Measurements from ENCODE around the gene KCNQ1. TPM values are rescaled to one million over a fixed set of nuclear protein-coding genes. Genes with fewer than 3 reads are reported as not detected.

The KCNQ1 gene
- total and polyA plus RNA-seq, 4 donors, result 15.4 to 41.7 (median 26.2) TPM

GRCh38 chr11:2411446-2412305 is 33.1 kb upstream of the KCNQ1 start:
- no peaks in the 10 kb centered on the region for H3K27me3 ChIP-seq (ENCODE audit: control insufficient read depth in 3 of 3, insufficient read depth in 3 of 3, low read length in 2 of 3)
- H3K9ac ChIP-seq (ENCODE audit: insufficient read depth in 1 of 2, low read length in 2 of 2), result no peak overlapping the region
- peaks cover 0 to 31% (median 6%) of the 10 kb centered on the region in 5 donors for H3K4me1 ChIP-seq (ENCODE audit: control insufficient read depth in 5 of 5, insufficient read depth in 5 of 5, low read length in 5 of 5)
- H3K4me3 ChIP-seq, result no peak overlapping the region
- TF ChIP-seq, protein P1, sequence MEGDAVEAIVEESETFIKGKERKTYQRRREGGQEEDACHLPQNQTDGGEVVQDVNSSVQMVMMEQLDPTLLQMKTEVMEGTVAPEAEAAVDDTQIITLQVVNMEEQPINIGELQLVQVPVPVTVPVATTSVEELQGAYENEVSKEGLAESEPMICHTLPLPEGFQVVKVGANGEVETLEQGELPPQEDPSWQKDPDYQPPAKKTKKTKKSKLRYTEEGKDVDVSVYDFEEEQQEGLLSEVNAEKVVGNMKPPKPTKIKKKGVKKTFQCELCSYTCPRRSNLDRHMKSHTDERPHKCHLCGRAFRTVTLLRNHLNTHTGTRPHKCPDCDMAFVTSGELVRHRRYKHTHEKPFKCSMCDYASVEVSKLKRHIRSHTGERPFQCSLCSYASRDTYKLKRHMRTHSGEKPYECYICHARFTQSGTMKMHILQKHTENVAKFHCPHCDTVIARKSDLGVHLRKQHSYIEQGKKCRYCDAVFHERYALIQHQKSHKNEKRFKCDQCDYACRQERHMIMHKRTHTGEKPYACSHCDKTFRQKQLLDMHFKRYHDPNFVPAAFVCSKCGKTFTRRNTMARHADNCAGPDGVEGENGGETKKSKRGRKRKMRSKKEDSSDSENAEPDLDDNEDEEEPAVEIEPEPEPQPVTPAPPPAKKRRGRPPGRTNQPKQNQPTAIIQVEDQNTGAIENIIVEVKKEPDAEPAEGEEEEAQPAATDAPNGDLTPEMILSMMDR (IDR thresholded peaks at IDR 0.05; ENCODE audit: control extremely low read depth, extremely low read depth), result no peak
- DNase-seq (no peak), ATAC-seq (ENCODE audit: insufficient read depth, low FRiP score) (no peak)
- H3K27ac ChIP-seq (ENCODE audit: low read depth in 1 of 2, low read length in 1 of 2), result no peak overlapping the region
- no peaks in the 10 kb centered on the region for H3K36me3 ChIP-seq (ENCODE audit: control insufficient read depth in 4 of 4, insufficient read depth in 4 of 4, low read length in 4 of 4)
- 74 to 76% methylated on average over 29 to 30 of the region's 30 CpGs for WGBS, 2 donors
- H3K9me3 ChIP-seq (ENCODE audit: control insufficient read depth in 4 of 4, insufficient read depth in 3 of 4, low read length in 3 of 4), result no peaks in the 10 kb centered on the region

GRCh38 chr11:2412323-2412722 is 32.5 kb upstream of the KCNQ1 start:
- H3K9ac ChIP-seq (ENCODE audit: insufficient read depth in 1 of 2, low read length in 2 of 2), result no peak overlapping the region
- H3K9me3 ChIP-seq (ENCODE audit: control insufficient read depth in 4 of 4, insufficient read depth in 3 of 4, low read length in 3 of 4), result no peaks in the 10 kb centered on the region
- DNase-seq (no peak), ATAC-seq (ENCODE audit: insufficient read depth, low FRiP score) (no peak)
- peaks cover 0 to 31% (median 6%) of the 10 kb centered on the region in 5 donors for H3K4me1 ChIP-seq (ENCODE audit: control insufficient read depth in 5 of 5, insufficient read depth in 5 of 5, low read length in 5 of 5)
- H3K4me3 ChIP-seq, result no peak overlapping the region
- no peak overlapping the region for H3K27ac ChIP-seq (ENCODE audit: low read depth in 1 of 2, low read length in 1 of 2)
- WGBS, 2 donors, result 90 to 94% methylated on average over 6 of the region's 6 CpGs
- H3K27me3 ChIP-seq (ENCODE audit: control insufficient read depth in 3 of 3, insufficient read depth in 3 of 3, low read length in 2 of 3), result no peaks in the 10 kb centered on the region
- H3K36me3 ChIP-seq (ENCODE audit: control insufficient read depth in 4 of 4, insufficient read depth in 4 of 4, low read length in 4 of 4), result no peaks in the 10 kb centered on the region
- TF ChIP-seq, protein P1 (IDR thresholded peaks at IDR 0.05; ENCODE audit: control extremely low read depth, extremely low read depth), result no peak

DNA sequence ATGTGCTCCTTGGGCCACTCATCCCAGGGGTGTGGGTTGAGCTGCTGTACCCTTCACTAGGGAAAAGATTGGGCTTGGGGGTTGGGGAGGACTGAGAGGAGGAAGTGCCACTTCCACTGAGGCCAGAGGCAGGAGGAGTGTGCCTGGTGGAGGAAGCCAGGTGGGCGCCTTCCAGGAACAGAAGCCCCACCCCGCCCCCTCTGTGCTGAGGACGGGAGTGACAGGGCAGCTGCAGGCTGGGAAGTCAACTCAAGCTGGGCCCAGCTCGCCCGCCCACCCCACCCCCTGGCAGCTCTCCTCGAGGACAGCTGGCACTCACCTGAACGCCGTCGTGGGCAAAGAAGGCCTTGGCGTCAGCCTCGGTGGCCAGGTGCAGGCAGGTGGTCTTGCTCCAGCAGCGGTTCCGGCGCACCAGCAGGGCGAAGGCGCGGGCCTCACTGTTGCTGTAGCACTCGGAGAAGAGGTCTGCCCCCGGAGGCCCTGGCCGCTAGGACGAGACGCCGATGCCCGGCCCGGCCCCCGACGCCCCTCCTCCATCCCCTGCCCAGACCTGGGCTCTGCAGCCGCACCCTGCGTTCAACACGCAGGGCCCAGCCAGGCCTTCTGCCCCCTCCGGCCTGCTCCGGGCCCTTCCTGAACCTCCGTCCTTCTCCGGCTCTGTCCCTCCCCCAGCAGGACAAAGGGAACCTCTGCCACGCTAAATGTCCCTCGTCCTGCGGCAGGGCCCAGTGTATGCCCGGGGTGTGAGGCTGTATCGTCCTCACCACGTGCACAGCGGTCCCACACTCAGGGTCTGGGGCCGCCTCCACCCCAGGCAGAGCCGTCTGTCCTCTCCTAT is 30.8 kb upstream of the KCNQ1 start:
- H3K36me3 ChIP-seq (ENCODE audit: control insufficient read depth in 4 of 4, insufficient read depth in 4 of 4, low read length in 4 of 4), result no peaks in the 10 kb centered on the region
- H3K27me3 ChIP-seq (ENCODE audit: control insufficient read depth in 3 of 3, insufficient read depth in 3 of 3, low read length in 2 of 3), result no peaks in the 10 kb centered on the region
- no peak for ATAC-seq (ENCODE audit: insufficient read depth, low FRiP score)
- no peak overlapping the region for H3K9ac ChIP-seq (ENCODE audit: insufficient read depth in 1 of 2, low read length in 2 of 2)
- no peaks in the 10 kb centered on the region for H3K9me3 ChIP-seq (ENCODE audit: control insufficient read depth in 4 of 4, insufficient read depth in 3 of 4, low read length in 3 of 4)
- no peak for DNase-seq
- TF ChIP-seq, protein P1 (IDR thresholded peaks at IDR 0.05; ENCODE audit: control extremely low read depth, extremely low read depth), result no peak
- no peak overlapping the region for H3K27ac ChIP-seq (ENCODE audit: low read depth in 1 of 2, low read length in 1 of 2)
- 88 to 90% methylated on average over 40 to 43 of the region's 43 CpGs for WGBS, 2 donors
- peaks cover 0 to 20% (median under 1%) of the 10 kb centered on the region in 5 donors for H3K4me1 ChIP-seq (ENCODE audit: control insufficient read depth in 5 of 5, insufficient read depth in 5 of 5, low read length in 5 of 5)
- no peak overlapping the region for H3K4me3 ChIP-seq
